Nephron progenitor cell (in vitro differentiated cells): ENCODE results near the gene PEX14.

Experiments
- DNase-seq: peaks from one replicate; pipeline ENCODE4 v3.0.0; 2021
- H3K27ac Mint-ChIP-seq: 2 replicates; pipeline ENCODE4 v1.8.0; 2021; ENCODE audit warnings: mild to moderate bottlenecking, moderate library complexity, mixed read lengths
- H3K27me3 Mint-ChIP-seq: 2 replicates; pipeline ENCODE4 v1.8.0; 2021; ENCODE audit warnings: mild to moderate bottlenecking, low read depth, mixed read lengths; ENCODE audit not compliant: poor library complexity
- H3K36me3 Mint-ChIP-seq: 2 replicates; pipeline ENCODE4 v1.8.0; 2021; ENCODE audit warnings: low read depth, mixed read lengths
- H3K4me1 Mint-ChIP-seq: 2 replicates; pipeline ENCODE4 v1.8.0; 2021; ENCODE audit warnings: mixed read lengths
- H3K4me3 Mint-ChIP-seq: 2 replicates; pipeline ENCODE4 v1.8.0; 2021; ENCODE audit warnings: mild to moderate bottlenecking, moderate library complexity, mixed read lengths
- H3K9me3 Mint-ChIP-seq: 2 replicates; pipeline ENCODE4 v1.8.0; 2021; ENCODE audit warnings: mild to moderate bottlenecking, moderate library complexity, mixed read lengths
- TF ChIP-seq, protein P1 (sequence below): fragments of 200-600 bp; sonication (generic); IDR thresholded peaks from 2 replicates; pipeline ENCODE4 v1.5.0; 2021; ENCODE audit warnings: antibody characterized with exemption

PEX14 gene

DNA sequence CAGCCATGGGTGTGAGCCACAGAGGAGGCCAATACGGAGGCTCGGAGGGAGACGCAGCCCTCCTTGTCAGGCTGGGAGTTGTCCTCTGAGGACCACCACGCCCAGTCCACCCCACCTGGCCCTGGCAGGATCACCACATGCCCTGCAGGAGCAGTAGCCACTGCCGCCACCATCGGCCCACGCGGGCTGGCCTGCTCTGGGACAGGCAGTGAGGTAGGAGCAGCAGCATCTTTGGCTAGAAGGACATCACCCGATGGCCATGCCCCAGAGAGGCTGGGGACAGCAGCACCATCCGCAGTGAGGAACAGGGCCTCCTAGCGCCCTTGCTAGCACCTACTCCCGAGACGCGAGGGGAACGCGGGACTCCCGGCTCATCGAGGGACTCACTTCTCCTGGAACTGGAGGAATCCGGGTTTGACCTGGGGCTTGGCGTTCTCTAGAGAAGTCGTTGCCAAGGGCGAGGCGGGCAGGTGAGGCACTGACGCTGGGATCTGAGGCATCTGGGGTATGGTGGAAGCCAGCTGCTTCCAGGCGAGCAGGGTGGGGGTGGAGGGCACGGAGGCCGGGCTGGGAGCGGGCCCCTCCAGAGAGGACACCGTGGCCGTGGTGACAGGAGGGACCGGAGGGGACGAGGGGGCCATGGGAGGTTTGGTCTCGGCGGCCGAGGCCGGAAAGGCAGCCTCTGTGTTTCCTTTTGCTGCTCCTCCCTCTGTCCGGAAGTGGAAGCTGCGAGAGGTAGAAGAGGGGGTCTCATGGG is 172.8 kb downstream of the PEX14 start:
- TF ChIP-seq, protein P1, sequence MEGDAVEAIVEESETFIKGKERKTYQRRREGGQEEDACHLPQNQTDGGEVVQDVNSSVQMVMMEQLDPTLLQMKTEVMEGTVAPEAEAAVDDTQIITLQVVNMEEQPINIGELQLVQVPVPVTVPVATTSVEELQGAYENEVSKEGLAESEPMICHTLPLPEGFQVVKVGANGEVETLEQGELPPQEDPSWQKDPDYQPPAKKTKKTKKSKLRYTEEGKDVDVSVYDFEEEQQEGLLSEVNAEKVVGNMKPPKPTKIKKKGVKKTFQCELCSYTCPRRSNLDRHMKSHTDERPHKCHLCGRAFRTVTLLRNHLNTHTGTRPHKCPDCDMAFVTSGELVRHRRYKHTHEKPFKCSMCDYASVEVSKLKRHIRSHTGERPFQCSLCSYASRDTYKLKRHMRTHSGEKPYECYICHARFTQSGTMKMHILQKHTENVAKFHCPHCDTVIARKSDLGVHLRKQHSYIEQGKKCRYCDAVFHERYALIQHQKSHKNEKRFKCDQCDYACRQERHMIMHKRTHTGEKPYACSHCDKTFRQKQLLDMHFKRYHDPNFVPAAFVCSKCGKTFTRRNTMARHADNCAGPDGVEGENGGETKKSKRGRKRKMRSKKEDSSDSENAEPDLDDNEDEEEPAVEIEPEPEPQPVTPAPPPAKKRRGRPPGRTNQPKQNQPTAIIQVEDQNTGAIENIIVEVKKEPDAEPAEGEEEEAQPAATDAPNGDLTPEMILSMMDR: no peak
- Mint-ChIP-seq H3K4me1 (no peaks in the 10 kb centered on the region), H3K4me3 (no peak overlapping the region), H3K9me3 (no peaks in the 10 kb centered on the region), H3K36me3 (no peaks in the 10 kb centered on the region), H3K27ac (no peak overlapping the region), H3K27me3 (peaks cover 67% of the 10 kb centered on the region)
- DNase-seq: no peak

DNA sequence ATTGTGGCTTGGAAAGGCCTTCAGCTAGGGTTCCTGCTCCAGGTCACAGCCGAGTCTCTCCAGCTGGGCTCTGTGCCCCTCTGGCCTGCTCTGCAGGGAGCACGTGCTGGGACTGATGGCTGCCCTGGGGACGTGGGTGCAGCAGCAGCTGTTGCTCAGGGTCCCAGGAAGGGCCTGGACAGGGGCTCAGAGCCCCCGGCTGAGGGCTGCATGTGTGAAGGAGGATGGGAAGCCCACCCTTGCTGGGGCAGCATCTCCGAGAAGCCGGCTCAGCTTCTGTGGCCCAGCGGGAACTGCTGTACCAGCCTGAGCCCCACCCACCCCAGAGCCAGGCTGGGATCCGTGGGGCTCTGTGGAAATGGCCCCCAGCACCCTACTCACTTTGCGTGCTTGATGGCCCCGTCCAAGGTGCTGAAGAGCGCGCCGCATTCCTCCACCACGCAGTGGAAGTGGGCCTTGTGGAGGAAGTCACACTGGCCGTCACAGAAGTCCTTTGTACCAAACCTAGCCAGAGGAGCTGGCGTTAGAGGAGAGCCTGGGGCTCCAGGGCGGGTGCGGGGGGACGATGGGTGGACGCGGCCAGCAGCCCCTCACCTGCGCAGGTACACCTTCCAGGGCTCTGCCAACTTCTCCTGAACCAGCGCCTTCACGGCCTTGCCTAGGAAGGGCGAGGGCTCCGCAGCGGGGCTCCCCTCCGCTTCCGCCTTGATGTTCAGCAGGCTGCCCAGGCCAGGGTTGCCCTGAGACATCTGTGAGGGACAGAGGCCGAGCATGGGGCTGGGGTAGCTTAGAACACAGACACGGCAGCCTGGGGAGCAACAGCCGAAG is 174.2 kb downstream of the PEX14 start:
- peaks cover 73% of the 10 kb centered on the region for H3K27me3 Mint-ChIP-seq
- H3K4me3 Mint-ChIP-seq: no peak overlapping the region
- no peak overlapping the region for H3K27ac Mint-ChIP-seq
- H3K9me3 Mint-ChIP-seq: no peaks in the 10 kb centered on the region
- no peaks in the 10 kb centered on the region for H3K4me1 Mint-ChIP-seq
- TF ChIP-seq, protein P1: no peak
- DNase-seq: peak; percentile 74
- H3K36me3 Mint-ChIP-seq: no peaks in the 10 kb centered on the region

DNA sequence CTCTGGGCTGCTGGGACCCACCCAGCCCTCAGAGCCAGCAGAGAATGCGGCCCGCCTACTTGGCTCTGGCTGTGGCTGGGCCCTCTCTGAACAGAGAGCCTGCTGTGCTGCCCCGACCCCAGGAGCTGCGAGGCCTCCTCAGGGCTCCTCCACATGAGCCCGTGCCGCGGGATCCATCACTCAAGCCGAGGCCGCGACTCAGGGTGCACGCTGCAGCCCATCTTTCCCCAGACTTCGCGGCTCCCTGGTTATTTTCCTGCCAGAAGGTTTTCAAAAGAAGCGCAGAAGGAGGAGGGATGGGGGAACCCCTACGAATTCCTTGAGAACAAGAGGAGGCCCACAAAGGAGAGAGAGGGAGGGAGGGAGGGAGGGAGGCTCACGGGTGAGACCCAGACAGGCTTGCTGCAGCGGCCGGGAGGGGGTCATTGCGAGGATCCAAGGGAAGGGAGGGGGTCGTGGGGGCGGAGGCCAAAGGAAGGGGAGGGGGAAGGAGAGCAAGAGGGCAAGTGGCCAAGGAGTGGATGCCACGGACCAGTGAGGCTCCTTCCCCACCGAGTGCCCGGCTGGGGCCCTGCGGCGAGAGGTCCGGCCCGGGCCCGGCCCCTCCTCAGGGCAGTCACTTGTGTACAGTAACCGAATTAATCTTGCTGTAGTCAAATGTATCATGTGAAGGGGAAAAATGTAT is 174.9 kb downstream of the PEX14 start:
- no peaks in the 10 kb centered on the region for H3K9me3 Mint-ChIP-seq
- H3K4me1 Mint-ChIP-seq: no peaks in the 10 kb centered on the region
- TF ChIP-seq, protein P1: no peak
- peaks cover 80% of the 10 kb centered on the region for H3K27me3 Mint-ChIP-seq
- DNase-seq: no peak
- no peaks in the 10 kb centered on the region for H3K36me3 Mint-ChIP-seq
- H3K27ac Mint-ChIP-seq: no peak overlapping the region
- H3K4me3 Mint-ChIP-seq: no peak overlapping the region

DNA sequence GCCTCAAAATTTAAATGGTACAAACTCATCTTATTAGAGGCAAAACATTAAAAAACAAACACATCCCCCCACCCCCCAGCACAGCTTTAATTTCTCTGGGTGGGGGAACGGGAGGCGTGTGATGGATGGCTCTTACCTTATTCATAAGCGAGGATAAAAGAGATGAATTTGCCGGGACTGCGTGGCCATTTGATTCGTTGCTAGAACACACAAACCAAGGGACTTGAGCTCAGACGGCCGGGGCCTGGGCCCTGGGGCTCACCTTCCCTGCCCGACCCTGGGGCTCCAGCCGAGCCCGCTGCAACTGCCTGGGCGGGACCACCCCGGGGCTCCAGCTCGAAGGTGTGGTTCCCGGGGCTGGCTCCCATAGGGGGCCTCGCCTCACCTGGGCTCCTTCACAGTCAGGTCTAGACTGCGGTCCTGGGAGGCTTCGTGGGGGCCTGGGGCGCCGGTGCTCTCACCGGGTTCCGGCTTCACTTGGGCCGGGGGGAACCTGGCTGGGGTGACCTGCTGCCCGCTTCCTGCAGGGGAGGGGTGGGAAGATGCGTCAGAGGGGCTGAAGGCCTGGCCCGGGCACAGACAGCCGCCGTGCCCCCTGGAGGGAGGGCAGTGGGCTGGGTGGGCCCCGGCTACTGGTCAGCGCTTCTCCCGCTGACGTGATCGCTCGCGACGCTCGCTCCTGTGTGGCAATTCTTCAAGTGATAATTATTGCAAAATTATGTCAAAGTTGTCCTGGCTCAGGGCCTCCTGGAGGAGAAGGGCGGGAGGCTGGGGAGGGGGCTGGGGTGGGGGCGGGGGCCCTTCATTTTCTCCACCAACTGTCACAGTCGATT is 176.0 kb downstream of the PEX14 start:
- Mint-ChIP-seq H3K27ac (no peak overlapping the region), H3K4me3 (no peak overlapping the region)
- TF ChIP-seq, protein P1: no peak

DNA sequence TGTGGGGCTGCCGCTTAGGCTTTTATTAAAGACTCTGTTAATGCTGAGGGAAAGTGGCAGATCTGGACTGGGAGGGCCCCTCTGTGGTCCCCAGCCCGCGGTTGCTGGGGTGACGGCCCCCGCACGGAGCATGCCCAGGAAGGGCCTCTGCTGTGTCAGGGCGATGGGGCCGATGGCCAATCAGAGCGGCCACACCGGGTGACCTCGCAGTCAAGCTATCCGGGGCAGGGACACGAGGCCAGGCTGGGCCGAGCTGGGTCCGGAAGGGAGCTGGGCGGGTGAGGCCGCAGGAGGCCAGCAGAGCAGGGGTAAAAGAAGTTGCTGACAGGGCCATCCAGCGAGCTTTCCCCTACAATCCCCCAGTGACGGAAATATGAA is 176.6 kb downstream of the PEX14 start:
- H3K4me3 Mint-ChIP-seq: no peak overlapping the region
- TF ChIP-seq, protein P1: no peak
- DNase-seq: peak; percentile 56
- H3K27me3 Mint-ChIP-seq: peaks cover 79% of the 10 kb centered on the region
- H3K4me1 Mint-ChIP-seq: no peaks in the 10 kb centered on the region
- no peak overlapping the region for H3K27ac Mint-ChIP-seq
- H3K9me3 Mint-ChIP-seq: no peaks in the 10 kb centered on the region
- H3K36me3 Mint-ChIP-seq: no peaks in the 10 kb centered on the region

More for the DNA sequence above, 176.0 kb downstream of the PEX14 start:
- Mint-ChIP-seq H3K27me3 (peaks cover 78% of the 10 kb centered on the region), H3K4me1 (no peaks in the 10 kb centered on the region), H3K9me3 (no peaks in the 10 kb centered on the region), H3K36me3 (no peaks in the 10 kb centered on the region)
- no peak for DNase-seq
